ENCODE data around the gene PTP4A1.

DNA sequence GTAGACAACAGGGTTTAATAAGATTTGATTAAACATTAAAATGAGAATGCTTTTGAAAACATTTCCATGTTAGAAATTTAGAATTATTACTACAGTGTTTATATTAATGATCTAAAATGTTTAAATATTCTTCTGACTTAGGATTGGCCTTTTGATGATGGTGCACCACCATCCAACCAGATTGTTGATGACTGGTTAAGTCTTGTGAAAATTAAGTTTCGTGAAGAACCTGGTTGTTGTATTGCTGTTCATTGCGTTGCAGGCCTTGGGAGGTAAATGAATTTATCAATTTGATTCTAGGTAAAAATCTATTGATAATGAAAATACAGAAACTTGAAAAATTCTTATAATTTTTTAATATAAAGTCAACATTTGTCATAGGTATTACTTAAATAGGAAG, 6.5 kb downstream of the PTP4A1 start:
- no peak for TF ChIP-seq ZFX (IDR thresholded peaks at IDR 0.05)
- TF ChIP-seq, protein P1, sequence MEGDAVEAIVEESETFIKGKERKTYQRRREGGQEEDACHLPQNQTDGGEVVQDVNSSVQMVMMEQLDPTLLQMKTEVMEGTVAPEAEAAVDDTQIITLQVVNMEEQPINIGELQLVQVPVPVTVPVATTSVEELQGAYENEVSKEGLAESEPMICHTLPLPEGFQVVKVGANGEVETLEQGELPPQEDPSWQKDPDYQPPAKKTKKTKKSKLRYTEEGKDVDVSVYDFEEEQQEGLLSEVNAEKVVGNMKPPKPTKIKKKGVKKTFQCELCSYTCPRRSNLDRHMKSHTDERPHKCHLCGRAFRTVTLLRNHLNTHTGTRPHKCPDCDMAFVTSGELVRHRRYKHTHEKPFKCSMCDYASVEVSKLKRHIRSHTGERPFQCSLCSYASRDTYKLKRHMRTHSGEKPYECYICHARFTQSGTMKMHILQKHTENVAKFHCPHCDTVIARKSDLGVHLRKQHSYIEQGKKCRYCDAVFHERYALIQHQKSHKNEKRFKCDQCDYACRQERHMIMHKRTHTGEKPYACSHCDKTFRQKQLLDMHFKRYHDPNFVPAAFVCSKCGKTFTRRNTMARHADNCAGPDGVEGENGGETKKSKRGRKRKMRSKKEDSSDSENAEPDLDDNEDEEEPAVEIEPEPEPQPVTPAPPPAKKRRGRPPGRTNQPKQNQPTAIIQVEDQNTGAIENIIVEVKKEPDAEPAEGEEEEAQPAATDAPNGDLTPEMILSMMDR (conservative IDR thresholded peaks at IDR 0.05), result no peak
